B cell (primary cell): ENCODE results near the gene MEIS2.

ENCODE experiments used
- CTCF ChIP-seq: fragments of 200-600 bp; IDR thresholded peaks from one replicate; pipeline ENCODE4 v1.8.0; 2022; ENCODE audit warnings: antibody characterized with exemption, mild to moderate bottlenecking
- EZH2 ChIP-seq: IDR thresholded peaks from 2 replicates; pipeline ENCODE4 v1.6.1; 2012; ENCODE audit warnings: borderline replicate concordance, low read depth, mild to moderate bottlenecking, moderate library complexity, low read length; ENCODE audit not compliant: insufficient read depth, poor library complexity, severe bottlenecking

GRCh38 chr15:37103163-37103435 lies 2.8 kb upstream of the MEIS2 start:
- no peak for TF ChIP-seq CTCF
- TF ChIP-seq EZH2, result no peak
